ENCODE measurements around the gene PSMB5.

The PSMB5 gene

GRCh38 chr14:22987291-22987690 lies 47.4 kb downstream of the PSMB5 start:
- Histone ChIP-seq H3K4ac (ENCODE audit: low read depth in 1 of 2, low read length in 2 of 2) (no peak overlapping the region), H4K91ac (ENCODE audit: low read length) (no peak overlapping the region), H3K18ac (ENCODE audit: low read depth in 1 of 2, low read length in 2 of 2) (no peak overlapping the region), H3K9me3 (ENCODE audit: control insufficient read depth, low read length) (no peaks in the 10 kb centered on the region), H2AFZ (ENCODE audit: low read depth, low read length) (no peak overlapping the region), H3K14ac (ENCODE audit: low read length in 2 of 2) (no peak overlapping the region), H2BK120ac (ENCODE audit: low read depth, low read length) (no peak overlapping the region), H3K79me1 (replicated peaks; ENCODE audit: low read length, poor library complexity, severe bottlenecking) (peaks cover 10% of the 10 kb centered on the region), H3K4me3 (ENCODE audit: insufficient read depth in 1 of 2, low read depth in 1 of 2, low read length in 2 of 2) (no peak overlapping the region), H3K36me3 (ENCODE audit: control insufficient read depth in 1 of 2, insufficient read depth in 2 of 2, low read depth in 1 of 2, low read length in 2 of 2) (peaks cover 0 to 8% of the 10 kb centered on the region in 2 experiments), H4K8ac (ENCODE audit: low read length) (no peak overlapping the region), H2BK12ac (ENCODE audit: low read length in 2 of 2) (no peak overlapping the region), H3K23ac (ENCODE audit: low read length in 2 of 2) (no peak overlapping the region), H2BK5ac (ENCODE audit: low read depth, low read length, poor library complexity, severe bottlenecking) (no peak overlapping the region), H3K4me2 (ENCODE audit: low read length, poor library complexity, severe bottlenecking) (no peak overlapping the region), H3K27ac (ENCODE audit: low read length, poor library complexity, severe bottlenecking) (no peak overlapping the region), H3K27me3 (ENCODE audit: control insufficient read depth in 1 of 2, insufficient read depth in 1 of 2, low read length in 2 of 2) (no peaks in the 10 kb centered on the region), H2AK5ac (ENCODE audit: low read length, severe bottlenecking) (no peak overlapping the region), H3K4me1 (ENCODE audit: control insufficient read depth, insufficient read depth, low read depth, low read length) (peaks cover 4% of the 10 kb centered on the region), H2BK15ac (ENCODE audit: low read depth, poor library complexity, severe bottlenecking) (no peak overlapping the region), H3K9ac (ENCODE audit: low read length) (no peak overlapping the region)
- 87% methylated on average over 7 of the region's 8 CpGs for WGBS
- no peak for DNase-seq

GRCh38 chr14:22986508-22987054 lies 48.1 kb downstream of the PSMB5 start:
- H2AK5ac ChIP-seq (ENCODE audit: low read length, severe bottlenecking) = no peak overlapping the region
- peak; percentile 82 for DNase-seq
- H2AFZ ChIP-seq (ENCODE audit: low read depth, low read length) = no peak overlapping the region
- H3K79me1 ChIP-seq (replicated peaks; ENCODE audit: low read length, poor library complexity, severe bottlenecking) = peaks cover 10% of the 10 kb centered on the region
- H2BK5ac ChIP-seq (ENCODE audit: low read depth, low read length, poor library complexity, severe bottlenecking) = no peak overlapping the region
- H3K4me1 ChIP-seq (ENCODE audit: control insufficient read depth, insufficient read depth, low read depth, low read length) = peaks cover 4% of the 10 kb centered on the region
- H3K4me2 ChIP-seq (ENCODE audit: low read length, poor library complexity, severe bottlenecking) = no peak overlapping the region
- no peak overlapping the region for H3K4me3 ChIP-seq (ENCODE audit: insufficient read depth in 1 of 2, low read depth in 1 of 2, low read length in 2 of 2)
- H3K9ac ChIP-seq (ENCODE audit: low read length) = no peak overlapping the region
- H2BK12ac ChIP-seq (ENCODE audit: low read length in 2 of 2) = no peak overlapping the region
- no peak overlapping the region for H4K8ac ChIP-seq (ENCODE audit: low read length)
- H3K18ac ChIP-seq (ENCODE audit: low read depth in 1 of 2, low read length in 2 of 2) = no peak overlapping the region
- 0% methylated on average over 2 of the region's 5 CpGs for WGBS
- H3K27ac ChIP-seq (ENCODE audit: low read length, poor library complexity, severe bottlenecking) = no peak overlapping the region
- H3K27me3 ChIP-seq (ENCODE audit: control insufficient read depth in 1 of 2, insufficient read depth in 1 of 2, low read length in 2 of 2) = no peaks in the 10 kb centered on the region
- H3K14ac ChIP-seq (ENCODE audit: low read length in 2 of 2) = no peak overlapping the region
- H2BK120ac ChIP-seq (ENCODE audit: low read depth, low read length) = no peak overlapping the region
- H3K4ac ChIP-seq (ENCODE audit: low read depth in 1 of 2, low read length in 2 of 2) = no peak overlapping the region
- H3K9me3 ChIP-seq (ENCODE audit: control insufficient read depth, low read length) = no peaks in the 10 kb centered on the region
- no peak overlapping the region for H2BK15ac ChIP-seq (ENCODE audit: low read depth, poor library complexity, severe bottlenecking)
- H4K91ac ChIP-seq (ENCODE audit: low read length) = no peak overlapping the region
- peaks cover 0 to 8% of the 10 kb centered on the region in 2 experiments for H3K36me3 ChIP-seq (ENCODE audit: control insufficient read depth in 1 of 2, insufficient read depth in 2 of 2, low read depth in 1 of 2, low read length in 2 of 2)
- H3K23ac ChIP-seq (ENCODE audit: low read length in 2 of 2) = no peak overlapping the region

GRCh38 chr14:22985894-22986507 lies 48.7 kb downstream of the PSMB5 start:
- DNase-seq = no peak
- Histone ChIP-seq H4K8ac (ENCODE audit: low read length) (no peak overlapping the region), H3K9ac (ENCODE audit: low read length) (no peak overlapping the region), H4K91ac (ENCODE audit: low read length) (no peak overlapping the region), H2AK5ac (ENCODE audit: low read length, severe bottlenecking) (no peak overlapping the region), H3K4me1 (ENCODE audit: control insufficient read depth, insufficient read depth, low read depth, low read length) (peaks cover 4% of the 10 kb centered on the region), H3K79me1 (replicated peaks; ENCODE audit: low read length, poor library complexity, severe bottlenecking) (peaks cover 10% of the 10 kb centered on the region), H3K36me3 (ENCODE audit: control insufficient read depth in 1 of 2, insufficient read depth in 2 of 2, low read depth in 1 of 2, low read length in 2 of 2) (peaks cover 0 to 8% of the 10 kb centered on the region in 2 experiments), H3K4me2 (ENCODE audit: low read length, poor library complexity, severe bottlenecking) (no peak overlapping the region), H2BK15ac (ENCODE audit: low read depth, poor library complexity, severe bottlenecking) (no peak overlapping the region), H3K4ac (ENCODE audit: low read depth in 1 of 2, low read length in 2 of 2) (no peak overlapping the region), H3K27ac (ENCODE audit: low read length, poor library complexity, severe bottlenecking) (no peak overlapping the region), H3K14ac (ENCODE audit: low read length in 2 of 2) (no peak overlapping the region), H2BK5ac (ENCODE audit: low read depth, low read length, poor library complexity, severe bottlenecking) (no peak overlapping the region), H2AFZ (ENCODE audit: low read depth, low read length) (no peak overlapping the region), H2BK120ac (ENCODE audit: low read depth, low read length) (no peak overlapping the region), H3K18ac (ENCODE audit: low read depth in 1 of 2, low read length in 2 of 2) (no peak overlapping the region), H3K9me3 (ENCODE audit: control insufficient read depth, low read length) (no peaks in the 10 kb centered on the region), H3K4me3 (ENCODE audit: insufficient read depth in 1 of 2, low read depth in 1 of 2, low read length in 2 of 2) (no peak overlapping the region), H3K27me3 (ENCODE audit: control insufficient read depth in 1 of 2, insufficient read depth in 1 of 2, low read length in 2 of 2) (no peaks in the 10 kb centered on the region), H3K23ac (ENCODE audit: low read length in 2 of 2) (no peak overlapping the region), H2BK12ac (ENCODE audit: low read length in 2 of 2) (no peak overlapping the region)
- WGBS = 85% methylated on average over 1 of the region's 2 CpGs

- Histone ChIP-seq H3K4me1 (ENCODE audit: control insufficient read depth, insufficient read depth, low read depth, low read length) (peaks cover 4% of the 10 kb centered on the region), H3K9me3 (ENCODE audit: control insufficient read depth, low read length) (no peaks in the 10 kb centered on the region), H2BK120ac (ENCODE audit: low read depth, low read length) (no peak overlapping the region), H2AFZ (ENCODE audit: low read depth, low read length) (no peak overlapping the region), H3K27ac (ENCODE audit: low read length, poor library complexity, severe bottlenecking) (no peak overlapping the region), H4K8ac (ENCODE audit: low read length) (no peak overlapping the region), H2BK12ac (ENCODE audit: low read length in 2 of 2) (no peak overlapping the region), H3K23ac (ENCODE audit: low read length in 2 of 2) (no peak overlapping the region), H2BK5ac (ENCODE audit: low read depth, low read length, poor library complexity, severe bottlenecking) (no peak overlapping the region), H3K4me3 (ENCODE audit: insufficient read depth in 1 of 2, low read depth in 1 of 2, low read length in 2 of 2) (no peak overlapping the region), H3K27me3 (ENCODE audit: control insufficient read depth in 1 of 2, insufficient read depth in 1 of 2, low read length in 2 of 2) (no peaks in the 10 kb centered on the region), H3K79me1 (replicated peaks; ENCODE audit: low read length, poor library complexity, severe bottlenecking) (peaks cover 10% of the 10 kb centered on the region), H3K4ac (ENCODE audit: low read depth in 1 of 2, low read length in 2 of 2) (no peak overlapping the region), H3K36me3 (ENCODE audit: control insufficient read depth in 1 of 2, insufficient read depth in 2 of 2, low read depth in 1 of 2, low read length in 2 of 2) (peaks cover 0 to 8% of the 10 kb centered on the region in 2 experiments), H3K4me2 (ENCODE audit: low read length, poor library complexity, severe bottlenecking) (no peak overlapping the region), H3K9ac (ENCODE audit: low read length) (peak overlapping the region; percentile 24), H2BK15ac (ENCODE audit: low read depth, poor library complexity, severe bottlenecking) (no peak overlapping the region), H4K91ac (ENCODE audit: low read length) (no peak overlapping the region), H2AK5ac (ENCODE audit: low read length, severe bottlenecking) (no peak overlapping the region), H3K18ac (ENCODE audit: low read depth in 1 of 2, low read length in 2 of 2) (no peak overlapping the region), H3K14ac (ENCODE audit: low read length in 2 of 2) (no peak overlapping the region)
- no peak for DNase-seq
- 92% methylated on average over 6 of the region's 6 CpGs for WGBS
These were observed 49.6 kb downstream of the PSMB5 start for GRCh38 chr14:22984959-22985658.

Measured in mesenchymal stem cell (in vitro differentiated cells and primary cell).